ENCODE data around the gene KLHL10. TPM values are rescaled to one million over a fixed set of nuclear protein-coding genes. Genes with fewer than 3 reads are reported as not detected.

The KLHL10 gene
- total RNA-seq = not detected

DNA sequence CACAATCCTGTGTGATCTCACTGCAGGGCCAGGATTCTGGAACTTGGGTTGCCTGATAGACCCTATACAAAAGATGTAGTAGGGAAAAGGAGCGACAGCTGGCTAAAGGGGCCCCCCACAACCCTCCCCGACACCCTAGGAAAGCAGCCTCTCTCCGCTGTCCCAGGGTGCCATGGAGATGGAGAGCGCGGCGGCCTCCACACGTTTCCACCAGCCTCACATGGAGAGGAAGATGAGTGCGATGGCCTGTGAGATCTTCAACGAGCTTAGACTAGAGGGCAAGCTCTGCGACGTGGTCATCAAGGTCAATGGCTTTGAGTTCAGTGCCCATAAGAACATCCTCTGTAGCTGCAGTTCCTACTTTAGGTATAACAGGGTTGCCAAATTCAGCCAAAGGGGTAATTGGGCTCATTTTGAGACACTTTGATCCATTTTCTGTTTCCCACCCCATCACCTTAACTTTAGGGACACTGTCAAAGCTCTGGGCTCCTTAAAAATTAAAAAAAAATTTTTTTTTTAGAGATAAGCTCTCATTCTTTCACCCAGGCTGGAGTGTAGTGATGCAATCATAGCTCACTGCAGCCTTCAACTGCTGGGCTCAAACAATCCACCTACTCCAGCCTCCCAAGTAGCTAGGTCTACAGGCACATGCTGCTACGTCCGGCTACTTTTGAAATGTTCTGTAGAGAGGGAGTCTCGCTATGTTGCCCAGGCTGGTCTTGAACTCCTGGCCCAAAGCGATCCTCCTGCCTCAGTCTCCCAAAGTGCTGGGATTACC is at the start of gene KLHL10:
Gene KLHL10, plus strand, starts transcription at position 65 of the 778 bp plus-strand sequence. Its CDS starts 108 bp downstream, at position 173.
- peaks cover 0 to 18% (median 7%) of the 10 kb centered on the region in 4 donors for H3K4me1 ChIP-seq
- no peak for DNase-seq (ENCODE audit: low spot score in 2 of 2)
- WGBS, 2 donors = 94 to 95% methylated on average over 15 of the region's 15 CpGs
- H3K27me3 ChIP-seq = no peaks in the 10 kb centered on the region
- H3K9me3 ChIP-seq = no peaks in the 10 kb centered on the region
- H3K4me3 ChIP-seq = peak within 1 kb of the TSS in 1 of 4 donors; percentile 76
- H3K36me3 ChIP-seq = peaks cover 0 to under 1% (median 0%) of the 10 kb centered on the region in 3 donors
- no peak for TF ChIP-seq EP300 (IDR thresholded peaks at IDR 0.05)
- TF ChIP-seq POLR2A (IDR thresholded peaks at IDR 0.05) = no peak
- no peak for TF ChIP-seq CTCF (IDR thresholded peaks at IDR 0.05)
- H3K27ac ChIP-seq = peak within 1 kb of the TSS in 1 of 4 donors; percentile 86

DNA sequence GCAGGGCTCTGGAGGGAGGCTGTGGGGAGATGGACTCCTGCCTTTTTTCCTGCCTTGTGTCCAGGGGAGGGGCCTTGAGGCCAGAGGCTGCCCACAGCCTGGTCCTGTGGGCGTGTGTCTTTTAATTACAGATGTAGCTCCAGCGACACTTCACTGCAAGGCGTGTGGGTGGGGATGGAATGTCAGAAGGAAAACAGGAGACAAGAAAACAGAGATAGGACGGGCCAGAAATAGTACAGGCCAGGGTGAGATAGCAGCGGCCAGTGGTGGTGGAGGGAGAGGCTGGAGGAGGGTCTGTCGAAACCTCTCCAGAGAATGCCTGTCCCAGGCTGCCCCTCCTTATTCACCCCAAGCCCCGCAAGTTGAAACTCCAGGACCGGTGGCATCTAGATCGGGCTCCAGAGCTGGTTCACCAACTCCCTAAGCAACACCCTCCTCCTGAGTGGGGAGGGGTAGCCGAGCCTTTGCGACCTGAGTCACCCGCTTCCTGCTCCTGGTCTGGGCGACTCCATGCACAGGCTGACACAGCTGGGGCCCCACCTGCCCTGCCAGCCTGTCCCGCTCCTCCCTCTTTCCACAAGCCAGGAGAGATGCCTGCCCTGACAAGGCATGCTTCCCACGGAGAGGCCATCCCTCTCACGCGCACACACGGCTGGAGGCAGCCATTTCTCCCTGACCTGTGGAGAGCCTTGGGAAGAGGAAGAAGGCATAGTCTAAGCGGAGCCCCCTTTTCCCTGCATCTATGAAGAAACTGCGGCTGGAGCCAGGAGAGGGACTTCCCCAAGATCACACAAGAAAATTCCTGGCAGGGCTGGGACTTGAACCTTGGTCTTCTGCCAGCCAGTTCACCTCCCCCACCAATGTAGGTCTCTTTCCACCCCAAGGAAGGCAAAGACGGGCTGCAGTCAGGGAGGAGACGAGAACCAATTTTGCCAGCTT is 44.5 kb upstream of the KLHL10 start:
- H3K9me3 ChIP-seq = no peaks in the 10 kb centered on the region
- no peak overlapping the region for H3K4me3 ChIP-seq
- no peaks in the 10 kb centered on the region for H3K27me3 ChIP-seq
- peak overlapping the region in 3 of 4 donors; percentile 50 to 67 (median 63) for H3K27ac ChIP-seq
- TF ChIP-seq POLR2A (IDR thresholded peaks at IDR 0.05) = no peak
- WGBS, 2 donors = 35 to 47% methylated on average over 18 to 22 of the region's 22 CpGs
- DNase-seq (ENCODE audit: low spot score in 2 of 2) = no peak
- peaks cover 0 to 21% (median 6%) of the 10 kb centered on the region in 4 donors for H3K4me1 ChIP-seq
- H3K36me3 ChIP-seq = no peaks in the 10 kb centered on the region

DNA sequence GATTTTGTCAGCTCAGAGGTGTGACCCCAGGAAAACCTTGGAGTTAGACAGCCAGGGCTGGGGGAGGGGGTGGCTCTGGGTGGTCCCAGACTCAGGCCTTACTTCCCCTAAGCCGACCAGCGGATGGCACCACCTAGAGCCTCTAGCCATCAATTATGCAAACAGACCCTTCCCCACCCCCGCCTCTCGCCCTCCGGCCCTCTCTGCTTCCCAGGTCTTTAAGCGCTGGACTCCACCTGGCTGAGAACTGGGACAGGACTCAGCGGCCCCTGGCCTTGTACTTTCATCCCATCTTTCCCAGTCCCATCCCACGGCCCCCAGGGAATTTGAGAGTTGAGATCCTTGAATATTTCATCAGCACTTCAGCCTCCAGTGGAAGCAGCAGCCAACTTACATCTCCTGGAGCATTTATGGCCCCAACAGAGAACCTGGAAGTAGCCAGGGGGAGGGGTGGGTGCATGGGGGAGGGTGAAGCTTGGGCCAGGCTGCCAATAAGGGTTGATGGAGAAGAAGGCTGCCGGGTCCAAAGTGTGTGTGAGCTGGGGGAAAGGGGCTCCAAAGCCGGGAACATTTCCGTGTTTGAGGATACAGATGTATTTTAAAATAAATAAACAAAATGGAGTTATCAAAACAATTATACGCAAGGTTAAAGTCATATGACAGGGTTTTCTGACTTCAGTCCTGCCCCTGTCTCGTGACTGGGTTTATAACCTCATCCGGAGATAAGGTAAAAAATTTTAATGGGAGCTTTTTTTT is 43.7 kb upstream of the KLHL10 start:
- no peaks in the 10 kb centered on the region for H3K9me3 ChIP-seq
- H3K36me3 ChIP-seq = no peaks in the 10 kb centered on the region
- TF ChIP-seq CTCF (IDR thresholded peaks at IDR 0.05) (no peak), POLR2A (IDR thresholded peaks at IDR 0.05) (no peak), EP300 (IDR thresholded peaks at IDR 0.05) (no peak)
- 68 to 75% methylated on average over 14 of the region's 14 CpGs for WGBS, 2 donors
- H3K4me3 ChIP-seq = no peak overlapping the region
- peak overlapping the region in 1 of 4 donors; percentile 63 for H3K27ac ChIP-seq
- no peak for DNase-seq (ENCODE audit: low spot score in 2 of 2)
- H3K4me1 ChIP-seq = peaks cover 0 to 21% (median 6%) of the 10 kb centered on the region in 4 donors
- H3K27me3 ChIP-seq = no peaks in the 10 kb centered on the region

GRCh38 chr17:41794540-41794975 is 43.1 kb upstream of the KLHL10 start:
- DNase-seq (ENCODE audit: low spot score in 2 of 2) = no peak
- no peak for TF ChIP-seq POLR2A (IDR thresholded peaks at IDR 0.05)
- TF ChIP-seq EP300 (IDR thresholded peaks at IDR 0.05) = no peak
- no peak for TF ChIP-seq CTCF (IDR thresholded peaks at IDR 0.05)
- Histone ChIP-seq H3K27me3 (no peaks in the 10 kb centered on the region), H3K36me3 (no peaks in the 10 kb centered on the region), H3K9me3 (no peaks in the 10 kb centered on the region), H3K4me1 (peaks cover 0 to 21% (median 6%) of the 10 kb centered on the region in 4 donors), H3K27ac (no peak overlapping the region), H3K4me3 (no peak overlapping the region)
- WGBS, 2 donors = 85 to 91% methylated on average over 5 of the region's 5 CpGs

All from tibial nerve (tissue), 4 donors.